Measurements from ENCODE around the gene PDE7B. TPM values are rescaled to one million over a fixed set of nuclear protein-coding genes. Genes with fewer than 3 reads are reported as not detected.

The PDE7B gene
- total RNA-seq, 2 experiments from 2014 or later, result 0.50 to 0.54 TPM

DNA sequence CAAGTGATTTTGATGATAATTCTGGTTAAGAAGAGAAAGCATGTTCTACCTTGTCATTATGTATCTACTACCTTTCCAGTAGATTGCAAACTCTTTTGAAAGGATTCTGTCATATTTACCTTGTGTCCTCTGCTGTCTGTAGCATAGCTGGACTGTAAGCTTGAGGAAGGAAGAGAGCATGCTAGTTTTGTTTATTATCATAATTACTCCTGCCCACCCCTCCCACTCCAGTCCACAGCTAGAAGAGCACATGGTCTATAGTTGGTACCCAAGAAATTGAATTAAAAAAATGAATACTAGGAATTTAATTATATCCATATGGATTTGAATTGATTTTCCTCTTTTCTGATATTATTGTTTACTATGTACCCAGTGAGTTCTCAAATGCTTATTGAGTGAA lies 40.2 kb downstream of the PDE7B start:
- Mint-ChIP-seq H3K4me3 (no peak overlapping the region), H3K27me3 (no peaks in the 10 kb centered on the region), H3K4me1 (peaks cover 3% of the 10 kb centered on the region), H3K9me3 (no peaks in the 10 kb centered on the region), H3K36me3 (peaks cover 3% of the 10 kb centered on the region), H3K27ac (no peak overlapping the region)
- no peak for DNase-seq

DNA sequence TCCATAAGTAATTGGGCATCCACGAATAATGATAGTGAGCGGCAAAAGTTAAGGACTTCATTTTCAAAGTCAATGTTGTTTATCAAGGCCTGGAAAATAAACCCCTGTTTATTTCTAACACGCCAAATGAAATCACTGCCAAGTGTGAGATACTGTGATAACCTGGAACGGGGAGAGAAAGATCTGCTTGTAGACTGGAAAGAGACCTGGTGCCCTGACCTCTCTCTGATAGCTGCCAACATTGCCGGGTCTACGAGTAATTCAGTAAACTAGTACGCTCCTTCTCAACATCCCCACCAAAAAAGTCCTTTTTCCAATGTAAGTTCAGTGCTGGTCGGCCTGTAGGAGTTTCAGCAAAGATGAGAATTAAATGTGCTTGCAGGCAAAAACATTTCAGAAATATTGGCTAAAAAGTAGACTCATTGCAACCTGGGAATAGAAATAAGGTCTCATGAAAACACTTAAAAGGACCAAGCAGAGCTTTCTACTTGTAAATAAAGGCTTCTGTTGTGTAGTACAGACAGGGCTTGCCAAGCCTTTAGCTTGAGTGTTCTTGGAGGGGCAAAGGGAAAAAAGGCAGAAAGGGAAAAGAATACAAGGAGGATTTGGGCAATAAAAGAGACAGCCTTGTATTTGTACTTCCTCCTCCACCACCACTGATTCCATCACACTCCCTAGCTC lies 43.9 kb downstream of the PDE7B start:
- Mint-ChIP-seq H3K4me1 (peaks cover 12% of the 10 kb centered on the region), H3K4me3 (no peak overlapping the region)

DNA sequence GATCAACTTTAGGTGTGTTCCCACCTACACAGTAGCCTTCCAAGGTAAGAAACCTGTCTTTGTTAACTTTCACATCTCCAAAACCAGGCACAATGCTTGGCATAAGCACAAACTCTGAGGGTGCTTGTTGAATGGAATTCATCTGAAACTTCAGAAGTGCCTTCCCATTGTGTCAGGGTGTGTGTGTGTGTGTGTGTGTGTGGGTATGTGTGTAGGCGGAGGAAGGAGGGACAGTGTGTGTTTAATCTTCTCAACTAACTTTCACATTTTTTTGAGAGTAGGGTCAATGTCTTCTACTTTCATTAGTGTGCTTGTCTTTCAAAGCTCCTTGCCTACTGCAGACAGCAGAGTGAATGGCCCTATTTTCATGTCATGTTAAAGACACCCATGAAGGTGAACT lies 45.6 kb downstream of the PDE7B start:
- H3K36me3 Mint-ChIP-seq, result peaks cover 5% of the 10 kb centered on the region
- H3K4me3 Mint-ChIP-seq, result no peak overlapping the region
- H3K27me3 Mint-ChIP-seq, result no peaks in the 10 kb centered on the region
- no peak overlapping the region for H3K27ac Mint-ChIP-seq
- peaks cover 2% of the 10 kb centered on the region for H3K9me3 Mint-ChIP-seq
- DNase-seq, result no peak
- peaks cover 19% of the 10 kb centered on the region for H3K4me1 Mint-ChIP-seq

More for the DNA sequence above, 43.9 kb downstream of the PDE7B start:
- no peak overlapping the region for H3K27ac Mint-ChIP-seq
- H3K27me3 Mint-ChIP-seq, result no peaks in the 10 kb centered on the region
- H3K9me3 Mint-ChIP-seq, result peaks cover 2% of the 10 kb centered on the region
- peaks cover 5% of the 10 kb centered on the region for H3K36me3 Mint-ChIP-seq
- no peak for DNase-seq

DNA sequence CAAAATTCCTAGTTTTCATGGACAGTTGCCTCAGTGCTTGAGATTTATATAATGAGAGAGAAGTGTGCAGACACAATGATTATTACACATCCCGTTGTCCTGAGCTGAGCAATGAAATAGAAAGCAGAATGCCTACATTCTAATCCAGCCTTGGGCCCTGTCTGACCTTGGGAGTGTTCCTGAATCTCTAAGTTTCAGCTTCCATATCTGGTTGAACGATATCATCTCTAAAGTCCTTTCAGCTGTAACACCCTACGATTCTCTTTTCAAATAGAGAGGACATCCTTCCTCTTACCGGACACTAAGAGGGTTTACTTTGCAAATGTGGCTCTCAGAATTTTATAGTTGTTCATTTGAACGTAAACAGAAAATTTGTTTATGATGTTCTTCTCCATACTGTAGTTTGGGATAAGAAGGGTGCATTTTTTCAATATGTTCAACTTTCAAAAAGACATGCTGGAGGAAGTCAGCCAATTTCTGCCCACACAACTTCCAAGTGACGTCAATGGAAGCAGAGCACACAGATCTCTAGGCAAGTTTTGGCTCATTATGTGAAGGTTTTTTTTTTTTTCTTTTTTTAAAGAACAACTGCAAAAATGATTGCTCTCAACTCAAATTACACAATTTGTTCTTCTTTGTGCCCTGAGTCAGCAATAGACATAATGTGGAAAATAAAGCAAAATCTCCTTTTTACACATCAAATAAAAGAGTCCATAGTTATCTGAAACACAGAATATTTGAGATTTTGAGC lies 50.4 kb downstream of the PDE7B start:
- no peaks in the 10 kb centered on the region for H3K27me3 Mint-ChIP-seq
- peak overlapping the region; percentile 54 for H3K27ac Mint-ChIP-seq
- peaks cover 2% of the 10 kb centered on the region for H3K9me3 Mint-ChIP-seq
- H3K4me1 Mint-ChIP-seq, result peaks cover 27% of the 10 kb centered on the region
- DNase-seq, result no peak
- H3K36me3 Mint-ChIP-seq, result peaks cover 2% of the 10 kb centered on the region
- H3K4me3 Mint-ChIP-seq, result peak overlapping the region; percentile 45

DNA sequence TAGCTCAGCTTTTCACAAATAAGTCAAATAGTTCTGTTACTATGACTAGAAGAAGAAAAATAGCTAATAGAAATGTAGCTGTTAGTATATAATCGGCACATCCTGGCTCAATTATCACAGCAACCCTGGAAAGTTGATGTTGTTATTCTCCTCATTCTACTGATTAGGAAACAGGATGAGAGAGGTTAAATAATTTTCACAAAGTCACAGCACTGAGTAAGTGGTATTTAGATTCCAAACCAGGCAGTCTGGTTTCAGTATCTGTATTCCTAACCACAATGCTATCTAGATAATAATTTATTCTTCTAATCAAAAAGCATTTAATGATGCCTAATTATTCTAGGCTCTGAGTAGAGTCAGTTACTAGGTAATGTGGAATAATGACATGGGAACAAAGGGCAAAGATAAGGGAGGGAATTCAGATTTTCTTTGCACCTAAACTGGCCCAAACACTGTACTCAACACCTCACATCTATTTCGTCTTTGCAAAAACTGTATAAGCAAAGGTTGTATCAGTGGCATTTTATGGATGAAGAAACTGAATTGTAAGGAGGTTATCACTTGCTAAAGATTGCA lies 51.3 kb downstream of the PDE7B start:
- H3K36me3 Mint-ChIP-seq, result peaks cover 2% of the 10 kb centered on the region
- H3K27me3 Mint-ChIP-seq, result no peaks in the 10 kb centered on the region
- no peak overlapping the region for H3K4me3 Mint-ChIP-seq
- DNase-seq, result no peak
- H3K9me3 Mint-ChIP-seq, result peaks cover 2% of the 10 kb centered on the region
- H3K27ac Mint-ChIP-seq, result no peak overlapping the region
- peaks cover 23% of the 10 kb centered on the region for H3K4me1 Mint-ChIP-seq

DNA sequence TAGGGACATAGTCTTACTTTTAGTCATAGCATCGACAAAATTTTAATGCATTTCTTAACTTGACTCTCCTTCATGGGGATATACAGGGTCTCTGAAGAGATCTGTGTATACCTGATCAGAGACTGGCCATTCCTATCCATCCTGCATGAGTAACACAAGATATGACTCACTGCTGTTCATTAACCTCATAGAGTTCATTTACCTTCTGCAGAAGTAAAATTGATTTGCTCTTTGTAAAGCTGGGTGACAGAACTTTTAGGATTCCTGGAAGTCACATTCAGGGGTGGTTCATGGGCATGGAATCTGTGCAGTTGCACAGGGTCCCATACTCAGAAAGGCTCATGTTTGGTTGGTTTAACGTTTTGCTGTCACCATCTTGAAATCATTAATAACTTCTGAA lies 53.2 kb downstream of the PDE7B start:
- Mint-ChIP-seq H3K9me3 (no peaks in the 10 kb centered on the region), H3K27ac (no peak overlapping the region), H3K36me3 (no peaks in the 10 kb centered on the region), H3K4me1 (peaks cover 22% of the 10 kb centered on the region), H3K27me3 (no peaks in the 10 kb centered on the region), H3K4me3 (no peak overlapping the region)
- no peak for DNase-seq

DNA sequence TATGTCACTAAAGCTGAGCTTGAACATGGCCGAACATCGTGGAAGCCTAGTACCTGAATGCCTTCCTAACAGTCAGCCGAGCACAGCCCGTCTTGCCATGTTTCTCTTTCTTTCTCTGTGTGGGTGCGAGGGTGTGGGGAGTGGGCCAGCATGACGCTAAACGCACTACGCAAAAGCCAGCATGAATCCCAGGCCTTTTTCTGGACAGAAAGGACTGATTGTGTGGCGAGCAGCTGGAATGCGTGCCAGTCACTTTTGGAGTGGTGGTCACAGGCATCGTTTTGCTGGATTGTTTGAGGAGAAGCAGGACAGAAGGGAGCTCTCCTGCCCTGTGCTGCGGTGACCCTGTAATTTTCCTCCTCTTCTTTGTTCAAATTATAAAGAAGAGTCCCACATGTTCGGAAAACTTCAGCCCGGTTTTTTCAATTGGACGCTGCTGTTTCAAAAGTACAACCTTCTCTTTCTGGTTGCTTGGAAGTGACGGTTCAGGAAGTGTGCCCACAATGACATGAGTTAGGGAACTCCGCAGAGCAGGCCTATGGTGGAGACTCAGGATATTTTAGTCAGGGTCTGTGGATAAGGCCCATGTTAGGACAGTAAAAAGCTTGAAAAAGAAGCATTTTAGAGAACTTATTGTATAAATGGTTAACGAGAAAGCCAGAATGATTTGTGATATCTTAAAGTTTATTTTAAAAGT lies 54.3 kb downstream of the PDE7B start:
- no peak for DNase-seq
- no peaks in the 10 kb centered on the region for H3K9me3 Mint-ChIP-seq
- H3K4me1 Mint-ChIP-seq, result peaks cover 24% of the 10 kb centered on the region
- H3K27me3 Mint-ChIP-seq, result no peaks in the 10 kb centered on the region
- H3K4me3 Mint-ChIP-seq, result no peak overlapping the region
- H3K36me3 Mint-ChIP-seq, result no peaks in the 10 kb centered on the region
- no peak overlapping the region for H3K27ac Mint-ChIP-seq

DNA sequence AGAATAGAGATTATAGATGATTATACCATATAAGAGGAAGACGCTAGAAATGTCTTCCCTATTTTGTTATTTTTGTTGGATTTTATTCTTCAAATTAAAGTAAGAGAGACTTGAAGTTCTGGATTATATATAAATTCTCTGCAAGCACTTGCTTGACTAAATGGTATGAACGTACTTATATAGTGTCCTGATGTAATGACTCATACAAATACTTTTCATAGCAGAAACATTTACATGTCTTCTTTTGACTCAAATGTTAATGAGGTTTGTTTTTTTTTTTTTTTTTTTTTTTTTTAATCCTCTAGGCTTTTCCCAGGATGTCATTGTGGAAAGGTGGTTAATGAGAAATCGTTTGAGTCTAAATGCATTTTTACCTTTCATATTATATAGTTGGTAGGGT lies 55.0 kb downstream of the PDE7B start:
- Mint-ChIP-seq H3K9me3 (no peaks in the 10 kb centered on the region), H3K4me3 (no peak overlapping the region), H3K36me3 (no peaks in the 10 kb centered on the region), H3K4me1 (peaks cover 22% of the 10 kb centered on the region), H3K27me3 (no peaks in the 10 kb centered on the region), H3K27ac (no peak overlapping the region)
- no peak for DNase-seq

DNA sequence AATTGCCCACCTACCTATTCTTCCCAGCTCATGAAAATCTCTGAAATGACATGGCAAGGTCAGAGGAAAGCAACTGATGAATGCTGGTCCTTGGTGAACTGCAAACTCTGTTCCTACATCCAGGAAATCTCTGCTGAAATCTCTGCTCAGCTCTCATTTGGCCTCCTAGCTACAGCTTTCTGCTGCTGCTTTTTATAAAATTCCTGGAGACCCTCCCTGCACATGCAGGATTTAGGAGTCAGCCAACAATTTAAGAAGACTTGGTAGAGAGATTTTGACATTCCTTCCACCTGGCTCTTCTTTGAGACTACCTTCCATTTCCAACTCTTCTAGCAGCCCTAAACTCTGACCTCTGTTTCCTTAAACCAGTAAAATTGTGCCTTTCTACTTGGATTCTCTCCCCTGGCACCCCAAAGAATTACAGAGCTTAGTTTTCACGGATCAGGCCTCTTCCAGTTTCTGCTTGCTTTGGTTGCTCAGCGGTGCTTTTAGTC lies 55.5 kb downstream of the PDE7B start:
- H3K27me3 Mint-ChIP-seq, result no peaks in the 10 kb centered on the region
- no peak overlapping the region for H3K4me3 Mint-ChIP-seq
- no peaks in the 10 kb centered on the region for H3K9me3 Mint-ChIP-seq
- peaks cover 18% of the 10 kb centered on the region for H3K4me1 Mint-ChIP-seq
- H3K27ac Mint-ChIP-seq, result no peak overlapping the region
- DNase-seq, result no peak
- H3K36me3 Mint-ChIP-seq, result no peaks in the 10 kb centered on the region

DNA sequence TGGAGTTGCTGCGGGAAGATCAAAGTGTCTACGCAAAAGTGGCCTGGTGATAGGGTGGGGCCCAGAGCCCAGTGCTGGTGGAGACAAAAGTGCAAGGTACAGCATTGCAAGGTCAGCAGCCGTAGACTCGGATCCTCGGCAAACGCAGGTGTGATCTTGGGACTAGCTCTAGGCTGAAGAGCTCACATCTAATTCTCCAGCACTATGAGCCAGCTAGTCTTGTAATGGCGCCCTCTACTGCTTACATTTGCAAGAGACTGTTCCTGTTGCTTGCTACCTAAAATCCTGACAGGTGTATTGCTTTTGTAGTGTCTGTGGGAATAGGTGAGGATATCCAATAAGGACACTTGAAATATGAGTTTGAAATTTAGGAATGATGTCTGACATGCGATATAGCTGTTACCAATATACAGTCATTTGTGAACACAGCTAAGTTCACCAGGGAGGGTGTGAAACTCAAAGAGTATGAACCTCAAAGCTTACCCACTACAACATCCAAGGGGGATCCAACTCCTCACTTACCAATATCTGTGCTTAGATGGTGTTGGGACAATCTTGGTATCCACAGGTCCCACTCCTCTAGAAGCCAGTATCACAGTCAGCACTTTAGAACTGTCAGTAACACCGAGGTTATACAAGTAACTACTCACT lies 58.4 kb downstream of the PDE7B start:
- Mint-ChIP-seq H3K27ac (no peak overlapping the region), H3K27me3 (no peaks in the 10 kb centered on the region), H3K9me3 (no peaks in the 10 kb centered on the region), H3K4me3 (no peak overlapping the region), H3K4me1 (peaks cover 4% of the 10 kb centered on the region), H3K36me3 (no peaks in the 10 kb centered on the region)
- peak; percentile 42 for DNase-seq

DNA sequence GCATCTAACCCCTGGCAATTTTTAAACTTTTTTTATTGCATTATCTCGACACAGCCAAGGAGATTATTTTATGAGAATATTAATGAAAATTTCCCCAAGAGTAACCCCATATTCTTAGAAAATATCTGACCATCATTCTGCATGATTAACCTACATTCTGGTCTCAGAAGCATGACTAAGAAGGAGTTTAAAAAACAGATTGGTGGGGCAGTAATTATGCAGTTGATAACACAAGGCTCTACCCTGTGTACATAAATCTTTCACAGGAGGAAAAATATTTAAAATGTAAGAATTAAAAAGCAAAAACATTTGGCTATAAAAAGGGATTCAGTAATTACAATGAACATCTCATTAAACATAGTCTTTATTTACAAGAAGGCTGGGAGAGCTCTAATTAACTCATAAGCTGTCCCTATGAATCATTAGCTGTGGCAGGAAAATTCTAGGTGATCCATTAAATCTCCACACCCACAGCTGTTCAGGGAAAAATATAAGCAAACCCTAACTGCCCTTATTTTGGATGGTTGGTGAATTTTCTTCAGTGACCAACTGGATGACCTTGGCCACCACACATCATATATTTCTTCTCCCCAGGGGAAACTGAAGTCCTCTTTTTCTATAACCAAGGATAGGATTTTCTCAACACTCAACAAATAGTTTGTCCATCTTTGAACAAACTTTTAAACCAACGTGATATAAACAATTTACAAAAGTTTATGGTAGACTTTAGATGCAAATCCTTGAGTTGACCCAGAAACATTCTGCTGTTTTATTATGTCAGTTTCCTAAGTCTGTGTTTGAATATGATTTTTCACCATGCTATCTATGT lies 59.5 kb downstream of the PDE7B start:
- H3K27me3 Mint-ChIP-seq, result no peaks in the 10 kb centered on the region
- DNase-seq, result no peak
- peaks cover 4% of the 10 kb centered on the region for H3K4me1 Mint-ChIP-seq
- no peaks in the 10 kb centered on the region for H3K36me3 Mint-ChIP-seq
- no peaks in the 10 kb centered on the region for H3K9me3 Mint-ChIP-seq
- no peak overlapping the region for H3K27ac Mint-ChIP-seq
- H3K4me3 Mint-ChIP-seq, result no peak overlapping the region

DNA sequence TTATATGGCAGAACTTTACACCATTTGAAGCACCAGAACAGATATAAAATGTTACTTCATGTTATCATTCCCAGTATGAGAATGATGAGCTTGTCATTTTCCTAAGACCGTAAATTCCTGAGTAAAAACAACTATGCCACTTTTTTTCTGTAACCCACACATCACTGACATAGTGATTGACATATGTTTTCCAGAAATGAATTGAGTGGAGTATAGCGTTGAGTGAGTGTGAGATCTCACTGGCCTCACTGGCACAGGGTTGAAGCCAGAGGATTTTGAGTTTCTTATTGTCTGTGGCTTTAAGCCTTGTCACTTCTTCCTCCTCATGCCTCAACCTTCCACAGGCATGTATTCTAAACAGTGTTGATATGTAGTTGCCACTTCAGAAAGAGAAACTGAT lies 62.3 kb downstream of the PDE7B start:
- no peaks in the 10 kb centered on the region for H3K27me3 Mint-ChIP-seq
- no peaks in the 10 kb centered on the region for H3K36me3 Mint-ChIP-seq
- DNase-seq, result no peak
- H3K9me3 Mint-ChIP-seq, result no peaks in the 10 kb centered on the region
- peaks cover 10% of the 10 kb centered on the region for H3K4me1 Mint-ChIP-seq
- H3K27ac Mint-ChIP-seq, result no peak overlapping the region
- H3K4me3 Mint-ChIP-seq, result no peak overlapping the region

DNA sequence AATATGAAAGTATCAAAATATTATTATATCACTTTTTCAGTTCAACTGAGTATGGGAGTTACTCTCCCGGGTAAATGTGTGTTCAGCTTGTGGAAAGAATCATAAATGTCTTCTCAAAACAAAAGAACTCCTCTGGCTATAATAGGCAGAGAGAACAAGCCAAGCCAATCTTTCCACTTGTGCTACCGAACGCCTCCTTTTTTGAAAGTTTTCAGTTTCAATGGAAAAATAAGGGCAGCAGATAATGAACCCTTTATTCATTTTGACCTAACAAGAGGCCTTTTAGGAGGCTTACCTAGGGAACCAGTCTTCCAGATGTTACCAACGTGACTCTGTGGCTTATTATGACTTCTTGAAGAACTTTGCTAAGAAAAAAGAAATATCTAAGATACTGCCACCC lies 67.5 kb downstream of the PDE7B start:
- Mint-ChIP-seq H3K4me3 (no peak overlapping the region), H3K36me3 (no peaks in the 10 kb centered on the region), H3K9me3 (no peaks in the 10 kb centered on the region), H3K27ac (no peak overlapping the region), H3K4me1 (peaks cover 24% of the 10 kb centered on the region), H3K27me3 (no peaks in the 10 kb centered on the region)
- DNase-seq, result no peak

DNA sequence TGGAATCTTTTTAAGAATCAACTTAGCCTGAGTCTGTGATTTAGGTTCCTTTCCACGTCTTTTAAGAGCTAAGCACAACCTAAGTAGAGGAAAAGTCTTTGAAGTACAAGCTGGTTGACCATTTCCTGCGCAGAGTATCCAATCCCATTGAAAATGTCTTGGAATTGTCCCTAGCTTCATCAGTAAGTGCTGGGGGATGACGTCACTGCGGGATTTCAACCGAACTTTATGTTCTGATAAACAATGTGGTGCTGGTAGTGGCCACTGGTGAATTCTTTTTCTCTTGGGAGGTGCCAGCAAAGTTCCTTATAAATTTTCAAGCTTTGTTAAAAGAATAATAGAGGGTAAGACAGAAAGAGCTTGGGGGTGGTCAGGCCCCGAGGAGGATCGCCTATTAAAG lies 69.2 kb downstream of the PDE7B start:
- Mint-ChIP-seq H3K4me1 (peaks cover 24% of the 10 kb centered on the region), H3K36me3 (no peaks in the 10 kb centered on the region), H3K4me3 (no peak overlapping the region), H3K27me3 (no peaks in the 10 kb centered on the region), H3K27ac (no peak overlapping the region), H3K9me3 (no peaks in the 10 kb centered on the region)
- no peak for DNase-seq

All from activated naive CD8-positive, alpha-beta T cell treated with anti-CD3 and anti-CD28 coated beads for 36 hours (primary cell).